Cerebellar cortex (tissue), 1 donor: ENCODE results near the gene NAALADL2.
"Not testable (repeated sequence)": the region's sequence is repeated elsewhere in the genome, so short reads cannot be mapped to it uniquely, and the experiment has no call there.

Source experiments
- DNase-seq: peaks from one replicate; pipeline ENCODE4 v3.0.0-alpha.2; 2015; ENCODE audit warnings: low spot score

Gene NAALADL2

DNA sequence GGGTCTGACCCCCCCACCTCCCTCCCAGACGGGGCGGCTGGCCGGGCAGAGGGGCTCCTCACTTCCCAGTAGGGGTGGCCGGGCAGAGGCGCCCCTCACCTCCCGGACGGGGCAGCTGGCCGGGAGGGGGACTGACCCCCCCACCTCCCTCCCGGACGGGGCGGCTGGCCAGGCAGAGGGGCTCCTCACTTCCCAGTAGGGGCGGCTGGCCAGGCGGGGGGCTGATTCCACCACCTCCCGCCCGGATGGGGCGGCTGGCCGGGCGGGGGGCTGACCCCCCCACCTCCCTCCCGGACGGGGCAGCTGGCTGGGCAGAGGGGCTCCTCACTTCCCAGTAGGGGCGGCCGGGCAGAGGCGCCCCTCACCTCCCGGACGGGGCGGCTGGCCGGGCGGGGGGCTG is 272.7 kb downstream of the NAALADL2 start:
- DNase-seq, result not testable (repeated sequence)

DNA sequence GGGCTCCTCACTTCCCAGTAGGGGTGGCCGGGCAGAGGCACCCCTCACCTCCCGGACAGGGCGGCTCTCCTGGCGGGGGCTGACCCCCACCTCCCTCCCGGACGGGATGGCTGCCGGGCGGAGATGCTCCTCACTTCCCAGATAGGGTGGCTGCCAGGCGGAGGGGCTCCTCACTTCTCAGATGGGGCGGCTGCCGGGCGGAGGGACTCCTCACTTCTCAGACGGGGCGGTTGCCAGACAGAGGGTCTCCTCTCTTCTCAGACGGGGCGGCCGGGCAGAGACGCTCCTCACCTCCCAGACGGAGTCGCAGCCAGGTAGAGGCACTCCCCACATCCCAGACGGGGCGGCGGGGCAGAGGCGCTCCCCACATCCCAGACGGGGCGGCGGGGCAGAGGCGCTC is 273.6 kb downstream of the NAALADL2 start:
- not testable (repeated sequence) for DNase-seq

DNA sequence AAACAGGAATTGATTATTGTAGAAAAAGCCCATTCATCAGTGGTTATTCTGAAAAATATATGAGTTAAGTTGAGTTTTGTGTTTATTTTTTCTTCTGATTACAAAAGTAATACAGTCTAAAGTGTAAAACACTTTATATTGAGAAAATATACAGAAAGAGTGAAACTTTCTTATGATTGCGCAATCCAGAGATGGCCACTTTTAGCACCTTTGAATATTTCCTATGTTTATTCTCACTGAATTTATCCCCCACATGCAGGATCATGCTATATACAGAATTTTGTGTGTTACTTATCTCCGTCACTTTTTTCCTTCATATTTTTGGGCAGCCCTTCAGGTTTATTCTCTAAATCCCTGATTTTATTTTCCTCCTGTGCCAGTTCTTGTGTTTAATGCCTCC is 285.2 kb downstream of the NAALADL2 start:
- DNase-seq, result no peak

DNA sequence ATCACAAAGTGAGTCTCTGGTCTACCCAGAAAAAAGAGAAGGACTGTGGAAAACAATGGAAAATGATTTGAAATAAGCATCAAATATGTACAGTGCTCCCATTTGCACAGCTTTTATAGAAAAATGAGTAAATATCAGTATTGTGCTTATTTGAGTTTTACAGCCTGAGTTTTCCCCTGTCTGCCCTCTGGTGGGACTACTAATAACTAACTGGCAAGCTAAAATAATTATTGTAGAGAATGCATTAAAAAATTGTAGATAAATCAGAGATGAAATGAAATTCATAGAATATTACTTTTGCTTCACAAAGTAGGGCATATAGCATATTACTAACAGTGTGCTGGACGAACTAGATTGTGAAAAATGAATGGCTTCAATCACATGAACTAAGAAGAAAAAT is 287.1 kb downstream of the NAALADL2 start:
- no peak for DNase-seq

DNA sequence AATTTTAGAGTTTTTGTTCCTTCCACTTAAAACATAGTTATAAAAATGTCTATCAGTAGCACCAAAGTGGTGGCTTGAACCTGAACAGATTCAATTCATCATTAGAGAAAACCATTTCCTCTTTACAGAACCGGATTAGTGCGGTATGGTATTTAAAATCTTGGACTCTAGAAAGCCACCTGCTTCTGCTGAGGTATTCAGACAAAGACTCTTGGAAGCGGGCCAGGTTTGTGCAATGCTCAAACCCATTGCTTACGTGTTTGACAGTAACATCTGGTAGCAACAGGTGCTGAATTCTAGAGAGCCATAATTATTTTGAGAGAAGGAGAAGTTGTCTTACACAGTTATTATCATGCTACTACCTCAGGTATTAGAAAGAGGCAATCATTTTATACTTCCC is 290.5 kb downstream of the NAALADL2 start:
- DNase-seq, result peak; percentile 53

DNA sequence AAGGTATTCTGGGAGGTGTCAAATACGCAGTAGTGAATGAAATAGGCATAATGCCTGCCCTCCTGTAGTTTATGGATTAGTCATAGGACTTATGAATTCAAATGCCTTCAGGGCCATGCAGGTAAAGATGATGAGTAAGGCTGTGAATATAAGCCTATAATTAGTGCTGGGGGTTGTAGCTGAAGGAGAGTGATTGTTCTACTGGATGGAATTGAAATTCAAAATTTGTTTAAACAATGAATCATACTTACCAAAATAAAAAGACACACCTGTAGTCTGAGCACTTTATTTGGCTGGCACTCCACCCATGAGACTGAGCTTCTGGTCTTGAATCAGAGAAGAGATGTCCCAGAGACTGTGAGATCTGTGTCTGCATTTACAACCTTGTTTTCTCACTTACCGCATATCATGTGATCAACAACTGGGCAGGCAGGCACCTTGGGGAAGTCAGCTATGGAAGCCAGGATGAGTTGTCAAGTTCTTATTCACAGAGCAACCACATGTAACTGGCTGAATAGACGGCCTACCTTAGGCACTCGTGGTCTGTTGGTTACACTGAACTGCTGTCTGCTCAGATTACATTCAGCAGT is 291.8 kb downstream of the NAALADL2 start:
- no peak for DNase-seq

DNA sequence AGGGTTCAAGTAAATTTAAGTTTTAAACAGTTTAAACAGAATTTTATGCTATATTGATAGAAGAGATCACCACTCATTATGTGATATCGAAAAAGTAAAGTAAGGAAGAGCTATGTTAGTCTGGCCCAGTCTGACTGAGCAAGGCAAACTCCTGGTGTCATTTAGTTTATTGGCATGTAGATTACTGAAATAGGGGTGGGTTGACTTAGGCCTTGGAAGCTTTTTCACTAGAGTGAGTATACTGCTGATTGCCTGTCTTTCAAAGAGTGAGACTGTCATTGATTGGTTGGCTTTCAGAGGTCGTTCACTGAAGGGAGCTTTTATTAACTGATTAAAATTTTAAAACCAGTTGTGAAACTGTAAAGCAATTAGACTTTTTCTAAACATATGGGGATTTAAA is 294.5 kb downstream of the NAALADL2 start:
- DNase-seq, result no peak

DNA sequence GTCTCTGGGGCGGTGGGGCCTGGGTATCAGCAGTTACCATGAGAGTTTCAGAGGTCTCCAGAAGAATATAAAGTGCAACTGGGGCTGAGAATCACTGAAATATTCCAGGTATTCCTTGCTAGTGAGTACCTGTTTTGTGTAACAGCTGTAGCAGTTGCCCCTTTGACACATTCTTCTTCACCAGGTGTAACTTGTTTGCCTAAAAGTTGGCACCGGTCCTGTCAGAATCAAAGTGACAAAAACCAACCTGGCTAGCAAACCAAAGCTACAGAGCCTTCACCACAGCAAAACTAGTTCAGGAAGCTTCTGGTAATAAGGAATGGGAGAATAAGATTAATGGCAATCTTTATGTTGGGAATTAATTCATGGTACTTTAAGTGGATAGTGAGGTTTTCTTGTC is 296.0 kb downstream of the NAALADL2 start:
- DNase-seq, result no peak

DNA sequence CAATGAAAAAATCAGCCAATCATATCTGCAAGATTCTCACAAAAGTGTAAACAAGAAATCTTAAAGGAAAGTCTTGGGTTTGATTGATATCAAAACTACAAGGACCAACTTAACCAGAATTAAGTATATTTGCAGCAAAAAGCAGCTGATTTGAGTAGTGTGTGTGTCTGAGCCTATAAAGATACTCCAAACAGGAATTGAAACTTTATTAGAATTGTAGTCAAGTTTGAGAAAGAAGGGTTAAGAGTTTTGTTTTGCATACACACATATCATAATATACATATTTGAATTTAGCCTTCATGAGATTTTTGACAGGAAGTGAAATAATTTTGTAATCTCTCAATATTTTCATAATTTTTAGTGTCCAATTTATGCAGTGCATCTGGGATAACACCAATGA is 300.1 kb downstream of the NAALADL2 start:
- DNase-seq, result no peak

DNA sequence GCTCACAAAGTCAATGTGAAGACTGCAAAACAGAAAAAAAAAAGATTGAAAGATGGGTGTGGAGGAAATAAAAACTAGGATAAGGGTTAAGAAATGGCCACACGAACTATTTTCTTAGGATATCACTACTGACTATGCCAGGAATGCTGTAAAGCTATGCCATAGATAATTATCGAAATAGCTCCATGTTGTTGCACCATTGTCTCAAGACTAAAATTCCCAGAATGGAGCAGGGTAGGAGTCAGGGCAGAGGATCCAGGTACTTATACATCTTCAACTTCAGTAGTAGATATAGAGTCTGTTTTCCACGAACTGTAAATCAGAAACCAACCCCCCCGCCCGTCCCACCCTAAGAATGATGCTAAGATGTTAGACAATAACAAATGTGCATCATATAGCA is 302.2 kb downstream of the NAALADL2 start:
- DNase-seq, result no peak

DNA sequence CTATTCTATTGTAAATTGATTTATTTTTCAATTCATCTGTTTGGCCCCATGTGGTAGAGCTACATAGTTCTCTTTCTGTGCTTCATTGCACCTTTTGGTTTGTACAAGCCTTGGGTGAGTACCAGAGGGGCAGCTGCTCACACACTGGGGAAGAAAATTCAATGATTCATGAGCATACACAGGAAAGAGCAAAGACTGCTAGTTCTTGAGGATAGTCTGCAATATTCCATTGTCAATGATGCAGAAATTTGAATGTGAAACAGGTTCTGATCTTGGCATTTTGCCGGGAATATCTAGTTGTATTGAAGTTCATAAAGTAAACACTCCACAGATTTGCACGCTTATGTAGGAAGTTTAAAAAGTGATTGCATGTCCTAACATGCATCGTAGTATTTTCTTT is 304.6 kb downstream of the NAALADL2 start:
- DNase-seq, result peak; percentile 57

DNA sequence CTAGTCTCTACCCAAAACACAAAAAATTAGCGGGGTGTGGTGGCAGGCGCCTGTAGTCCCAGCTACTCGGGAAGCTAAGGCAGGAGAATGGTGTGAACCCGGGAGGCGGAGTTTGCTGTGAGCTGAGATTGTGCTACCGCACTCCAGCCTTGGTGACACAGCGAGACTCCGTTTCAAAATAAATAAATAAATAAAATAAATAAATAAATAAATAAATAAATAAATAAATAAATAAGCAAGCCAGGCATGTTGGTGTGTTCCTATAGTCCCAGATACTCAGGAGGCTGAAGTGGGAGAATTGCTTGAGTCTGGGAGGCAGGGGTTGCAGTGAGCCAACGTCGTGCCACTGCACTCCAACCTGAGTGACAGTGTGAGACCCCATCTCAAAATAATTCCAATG is 314.0 kb downstream of the NAALADL2 start:
- DNase-seq, result not testable (repeated sequence)

DNA sequence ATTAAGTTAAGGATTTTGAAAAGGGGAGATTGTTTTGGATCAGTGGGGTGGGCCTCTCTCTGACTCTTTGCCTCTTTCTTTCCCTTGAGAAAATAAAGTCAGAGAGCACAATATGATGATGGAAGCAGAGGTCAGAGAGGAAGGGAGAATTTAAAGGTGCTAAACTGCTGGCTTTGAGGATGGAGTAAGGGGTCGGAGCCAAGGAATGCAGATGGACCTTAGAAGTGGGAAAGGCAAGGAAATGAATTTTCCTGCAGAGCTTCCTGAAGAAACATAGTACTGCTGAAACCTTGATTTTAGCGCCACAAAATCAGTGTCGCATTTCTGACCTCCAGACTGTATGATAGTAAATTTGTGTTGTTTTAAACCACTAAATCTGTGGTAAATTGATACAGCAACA is 317.4 kb downstream of the NAALADL2 start:
- no peak for DNase-seq

DNA sequence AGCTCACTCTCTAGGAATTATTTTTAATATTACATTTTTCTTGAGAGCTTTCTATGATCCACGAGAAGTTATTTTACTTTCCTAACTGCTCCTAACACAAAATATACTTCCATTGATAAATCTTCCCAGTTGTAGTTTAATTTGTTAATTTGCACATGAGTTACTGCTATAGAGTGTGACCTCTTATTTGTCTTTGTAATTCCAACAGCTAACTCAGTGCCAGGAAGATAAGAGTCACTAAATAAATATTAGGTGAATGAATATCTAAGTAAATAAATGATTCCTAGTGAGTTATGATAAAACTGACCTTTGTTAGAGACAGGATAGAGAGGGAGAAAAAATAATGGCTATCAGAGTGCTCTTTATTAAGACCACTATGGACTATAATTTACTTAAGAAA is 319.9 kb downstream of the NAALADL2 start:
- no peak for DNase-seq

DNA sequence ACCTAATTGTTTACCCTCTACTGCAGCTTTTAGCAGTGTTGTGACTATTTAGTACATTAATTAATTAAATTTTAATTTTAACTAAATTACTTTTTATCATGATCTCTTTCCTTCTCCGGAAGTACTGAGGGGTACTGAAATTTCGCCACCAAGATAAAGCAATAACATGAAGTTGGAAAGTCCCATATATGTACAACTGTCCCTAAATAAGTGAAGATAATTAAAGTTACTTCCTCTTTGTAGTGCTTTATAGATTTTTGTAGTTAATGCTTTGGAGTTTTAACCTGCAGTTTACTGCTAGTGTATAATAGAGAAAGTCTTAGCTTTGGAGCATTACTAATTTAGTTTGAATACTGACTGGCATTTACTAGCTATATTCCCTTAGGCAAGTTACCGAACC is 325.3 kb downstream of the NAALADL2 start:
- DNase-seq, result no peak

DNA sequence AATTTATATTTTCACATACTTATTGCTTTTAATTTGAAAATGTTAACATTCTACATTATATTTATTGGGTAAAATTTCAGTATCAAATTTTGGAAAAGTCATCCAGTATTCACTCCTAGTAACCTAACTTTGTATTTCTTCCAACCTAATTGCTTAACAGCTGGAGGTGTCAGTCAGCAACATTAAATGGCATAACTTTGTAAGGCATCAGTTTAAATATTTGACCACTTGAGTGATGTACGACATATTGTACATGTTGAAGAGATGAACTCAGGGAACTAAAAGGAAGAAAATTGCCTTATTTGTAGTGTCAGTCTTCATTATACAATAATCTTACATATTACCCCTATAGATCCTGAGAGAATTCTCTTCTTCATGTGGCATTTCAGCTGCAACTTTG is 326.8 kb downstream of the NAALADL2 start:
- DNase-seq, result no peak

DNA sequence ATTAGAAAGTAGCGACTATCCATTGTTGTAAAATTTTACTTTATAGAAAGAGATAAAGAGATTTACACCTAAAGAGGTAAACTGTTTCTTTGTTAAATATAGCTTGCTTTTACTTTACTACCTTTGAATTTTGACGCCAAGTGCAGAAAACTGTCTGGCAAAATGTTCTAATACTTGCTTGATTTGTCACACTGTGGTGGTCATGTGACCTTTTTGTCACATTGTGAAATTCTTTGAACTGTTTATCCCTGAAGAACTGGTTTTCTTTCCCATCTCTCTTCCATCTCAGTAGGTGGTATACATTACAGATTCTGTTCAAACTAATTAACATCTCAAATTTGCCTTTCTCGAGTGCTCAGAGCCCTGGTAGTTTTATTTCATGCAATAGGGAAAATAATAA is 327.4 kb downstream of the NAALADL2 start:
- DNase-seq, result no peak

DNA sequence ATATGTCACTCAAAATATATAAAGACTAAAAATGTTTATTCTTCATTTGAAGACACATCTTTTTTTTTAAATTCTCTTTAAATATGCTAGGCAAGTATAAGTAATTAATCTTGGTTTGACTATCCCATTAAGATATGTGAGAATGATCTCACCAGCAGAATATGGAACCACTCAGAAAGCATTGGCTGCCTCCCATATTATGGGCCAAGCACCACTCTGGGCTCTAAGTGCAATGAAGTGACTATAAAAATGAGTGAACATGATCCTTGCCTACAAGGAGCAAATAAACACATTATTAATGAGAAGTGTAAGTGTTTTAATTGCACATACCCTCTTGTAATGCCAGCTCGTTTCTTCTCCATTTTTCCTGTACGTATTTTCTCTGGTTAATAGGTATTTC is 328.5 kb downstream of the NAALADL2 start:
- no peak for DNase-seq

DNA sequence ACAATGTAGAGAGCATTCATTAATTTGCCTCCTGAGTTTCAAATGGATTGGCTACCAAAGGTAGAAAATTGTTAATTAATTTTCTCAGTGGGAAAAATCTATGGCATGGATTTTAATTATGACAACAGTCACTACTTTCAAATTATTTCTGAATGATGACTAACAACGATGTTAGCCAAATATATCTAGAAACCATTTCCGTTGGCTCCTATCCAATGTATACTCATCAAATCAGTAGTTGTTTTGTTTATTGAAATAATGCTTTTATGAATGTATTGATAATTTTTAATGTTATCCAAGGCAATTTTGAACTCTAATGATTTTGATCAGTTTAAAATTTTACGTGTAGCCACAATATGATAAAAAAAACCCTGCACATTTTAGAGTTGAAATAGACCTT is 333.4 kb downstream of the NAALADL2 start:
- no peak for DNase-seq

DNA sequence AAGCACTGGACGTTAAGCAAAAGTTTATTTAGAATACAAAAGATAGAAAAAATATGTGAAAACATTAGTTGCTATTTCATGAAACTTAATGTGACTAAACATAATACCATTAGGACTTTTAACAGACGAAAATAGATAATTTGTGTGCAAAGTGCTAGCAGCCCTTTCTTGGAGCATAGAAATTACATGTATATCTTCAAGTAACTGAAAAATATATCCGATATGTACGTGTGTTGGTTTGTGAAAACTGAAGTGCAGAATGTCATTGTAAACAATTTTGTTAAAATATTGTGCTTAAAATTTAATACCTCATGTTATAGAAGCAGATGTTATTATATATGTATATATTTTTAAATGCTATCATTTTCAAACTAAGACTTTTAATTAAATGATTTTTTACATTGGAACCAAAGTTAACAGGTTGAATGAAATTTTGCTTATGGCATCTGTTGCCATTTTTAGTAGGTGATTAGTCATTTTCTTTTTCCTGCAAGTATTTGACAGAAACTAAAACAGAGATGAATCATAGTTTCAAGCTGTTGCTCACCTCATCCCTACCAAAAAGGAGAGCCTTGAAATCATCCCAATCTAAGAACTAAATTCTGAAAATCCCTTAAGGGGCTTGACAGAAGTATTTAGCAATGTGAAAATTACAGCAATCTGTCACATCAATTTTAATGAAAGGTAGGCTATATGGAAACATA is 334.8 kb downstream of the NAALADL2 start:
- DNase-seq, result no peak

DNA sequence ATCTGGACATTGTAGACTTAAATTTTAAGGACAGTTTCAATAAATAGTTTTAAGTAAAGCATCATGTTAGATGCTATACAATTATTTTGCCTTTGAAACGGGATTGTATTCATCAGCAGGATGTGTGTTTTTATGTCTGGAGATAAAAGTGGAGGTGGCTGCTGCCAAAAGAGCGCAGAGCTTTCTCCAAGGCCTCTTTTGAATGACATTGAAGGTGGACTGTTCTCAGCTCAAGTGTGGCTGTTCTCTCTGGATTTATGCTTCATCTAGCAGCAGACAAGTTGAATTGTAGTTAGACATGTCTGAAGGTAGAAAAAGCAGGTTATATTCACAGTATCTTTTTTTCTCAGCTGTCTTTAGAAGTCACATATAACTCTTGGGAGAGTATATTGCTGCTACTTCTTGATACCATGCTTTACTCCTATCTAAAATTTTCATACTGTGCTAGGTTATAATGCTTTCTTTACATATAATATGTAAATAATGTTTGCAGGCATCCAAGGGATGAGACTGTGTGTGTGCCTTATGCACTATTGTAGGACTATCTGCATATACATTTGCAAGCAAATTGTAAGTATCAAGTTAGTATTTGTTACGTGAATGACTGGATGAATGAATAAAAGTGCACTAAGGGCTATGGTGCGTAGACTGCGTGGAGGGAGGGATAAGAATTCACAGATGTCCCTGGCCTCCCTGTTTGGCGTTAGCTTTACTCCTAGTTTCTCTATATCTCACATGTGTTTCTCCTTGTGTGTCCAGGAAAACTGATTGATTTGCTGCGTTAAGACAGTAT is 340.1 kb downstream of the NAALADL2 start:
- no peak for DNase-seq

DNA sequence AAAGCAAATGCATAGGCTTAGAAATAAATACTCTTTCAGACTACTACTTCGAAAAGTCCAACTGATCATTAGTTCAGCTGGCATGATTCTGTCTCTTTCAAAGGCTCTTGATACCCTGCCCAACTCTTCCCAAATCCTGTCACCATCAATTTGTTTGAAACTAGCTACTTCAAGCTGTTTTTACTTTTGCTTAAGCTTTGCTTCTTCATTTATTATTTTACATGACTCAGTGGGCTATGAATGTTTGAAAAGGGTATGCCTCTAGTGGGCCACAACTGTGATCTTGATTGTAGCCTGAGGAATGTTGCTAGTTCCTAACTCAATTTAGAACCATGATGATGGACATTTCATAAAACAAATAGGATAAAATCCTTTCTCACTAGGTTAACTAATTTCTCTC is 340.8 kb downstream of the NAALADL2 start:
- DNase-seq, result no peak

DNA sequence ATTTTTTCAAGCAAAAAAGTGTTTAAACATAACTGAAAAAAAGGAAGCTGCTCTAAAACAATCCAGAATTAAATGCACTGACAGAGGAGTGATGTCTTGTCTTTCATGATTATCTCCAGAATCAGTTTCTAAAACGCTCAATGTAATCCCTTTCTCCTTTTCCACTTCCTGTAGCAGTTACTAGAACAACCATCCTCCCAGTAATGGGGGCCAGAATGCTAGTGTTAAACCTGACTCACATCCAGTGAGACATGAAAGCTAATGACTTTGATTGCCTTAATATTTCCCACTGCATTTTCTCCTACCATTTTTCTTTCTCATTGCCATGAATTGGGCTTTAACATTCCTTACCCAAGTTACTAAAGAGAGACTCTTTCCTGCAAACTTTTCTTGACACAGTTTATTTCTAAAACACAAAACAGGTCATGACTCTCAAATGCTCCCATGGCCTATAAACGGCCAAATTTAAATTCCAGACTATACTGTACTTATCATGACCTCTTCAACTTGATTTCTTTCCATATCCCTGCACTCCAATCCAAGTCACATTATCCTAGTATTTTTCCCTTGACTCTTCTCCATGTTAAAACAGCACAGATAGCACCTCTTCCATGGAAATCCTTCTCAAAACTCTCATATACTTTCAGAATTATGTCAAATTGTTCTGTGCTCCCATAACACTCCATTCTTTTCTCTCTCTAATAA is 341.4 kb downstream of the NAALADL2 start:
- no peak for DNase-seq
